KMS-11 (cell line): Measurements from ENCODE around the gene POLE.

Experiments used
- H2AFZ ChIP-seq: fragments of 200-600 bp; sonication (generic); 2 replicates; pipeline ENCODE4 v1.6.1; 2016; ENCODE audit warnings: antibody characterized with exemption, mixed run types, low read depth
- H3K27ac ChIP-seq: fragments of 200-600 bp; sonication (generic); 2 replicates; pipeline ENCODE4 v1.6.1; 2016; ENCODE audit warnings: mild to moderate bottlenecking, mixed run types
- H3K27me3 ChIP-seq: fragments of 200-600 bp; sonication (generic); 2 replicates; pipeline ENCODE4 v1.6.1; 2017; ENCODE audit warnings: mild to moderate bottlenecking, low read depth, mixed run types, moderate library complexity; ENCODE audit not compliant: insufficient read depth
- H3K36me3 ChIP-seq: fragments of 200-600 bp; sonication (generic); 2 replicates; pipeline ENCODE4 v1.6.1; 2017; ENCODE audit warnings: mild to moderate bottlenecking, mixed run types; ENCODE audit not compliant: insufficient read depth
- H3K4me1 ChIP-seq: fragments of 200-600 bp; sonication (generic); 2 replicates; pipeline ENCODE4 v1.6.1; 2016; ENCODE audit warnings: mild to moderate bottlenecking, low read depth, mixed run types; ENCODE audit not compliant: poor library complexity, severe bottlenecking
- H3K4me2 ChIP-seq: fragments of 200-600 bp; sonication (generic); 2 replicates; pipeline ENCODE4 v1.7.0; 2016; ENCODE audit warnings: mild to moderate bottlenecking, mixed run types
- H3K4me3 ChIP-seq: fragments of 200-600 bp; sonication (generic); IDR thresholded peaks from 2 replicates; pipeline ENCODE4 v1.6.1; 2017; ENCODE audit warnings: low read depth, low read length, mixed read lengths; ENCODE audit not compliant: insufficient read depth
- H3K79me2 ChIP-seq: fragments of 200-600 bp; sonication (generic); 2 replicates; pipeline ENCODE4 v1.6.1; 2016; ENCODE audit warnings: low read depth, mixed run types; ENCODE audit not compliant: insufficient read depth
- H3K9ac ChIP-seq: fragments of 200-600 bp; sonication (generic); 2 replicates; pipeline ENCODE4 v1.6.1; 2016; ENCODE audit warnings: mild to moderate bottlenecking, mixed run types
- H4K20me1 ChIP-seq: fragments of 200-600 bp; sonication (generic); 2 replicates; pipeline ENCODE4 v1.6.1; 2016; ENCODE audit warnings: mild to moderate bottlenecking, mixed run types; ENCODE audit not compliant: insufficient read depth
- CTCF ChIP-seq: fragments of 200-600 bp; sonication (generic); conservative IDR thresholded peaks from 2 replicates; pipeline ENCODE4 v1.6.1; 2017; ENCODE audit warnings: low read depth, mild to moderate bottlenecking, antibody characterized with exemption, low read length, moderate library complexity, mixed read lengths

The POLE gene

GRCh38 chr12:132587781-132588180, 99.4 kb downstream of the POLE start:
- Histone ChIP-seq H3K27me3 (peaks cover under 1% of the 10 kb centered on the region; the same call in 1 of the 2 replicates), H3K36me3 (no peaks in the 10 kb centered on the region), H3K4me1 (no peaks in the 10 kb centered on the region), H3K27ac (no peak overlapping the region), H3K79me2 (no peaks in the 10 kb centered on the region), H4K20me1 (no peaks in the 10 kb centered on the region), H3K4me3 (no peak overlapping the region), H3K9ac (no peak overlapping the region), H2AFZ (no peak overlapping the region), H3K4me2 (no peak overlapping the region)
- TF ChIP-seq CTCF = no peak

GRCh38 chr12:132586929-132587328, 100.2 kb downstream of the POLE start:
- H3K79me2 ChIP-seq = no peaks in the 10 kb centered on the region
- no peaks in the 10 kb centered on the region for H3K4me1 ChIP-seq
- no peak overlapping the region for H3K4me3 ChIP-seq
- H3K4me2 ChIP-seq = no peak overlapping the region
- H3K27ac ChIP-seq = no peak overlapping the region
- no peaks in the 10 kb centered on the region for H4K20me1 ChIP-seq
- H3K27me3 ChIP-seq = no peaks in the 10 kb centered on the region
- no peaks in the 10 kb centered on the region for H3K36me3 ChIP-seq
- no peak overlapping the region for H3K9ac ChIP-seq
- no peak overlapping the region for H2AFZ ChIP-seq
- no peak for TF ChIP-seq CTCF

GRCh38 chr12:132585177-132585576, 102.0 kb downstream of the POLE start:
- H3K9ac ChIP-seq = no peak overlapping the region
- TF ChIP-seq CTCF = no peak
- H4K20me1 ChIP-seq = no peaks in the 10 kb centered on the region
- H3K4me3 ChIP-seq = no peak overlapping the region
- H3K36me3 ChIP-seq = no peaks in the 10 kb centered on the region
- no peak overlapping the region for H3K4me2 ChIP-seq
- no peak overlapping the region for H3K27ac ChIP-seq
- H3K4me1 ChIP-seq = no peaks in the 10 kb centered on the region
- H3K27me3 ChIP-seq = no peaks in the 10 kb centered on the region
- H3K79me2 ChIP-seq = no peaks in the 10 kb centered on the region
- H2AFZ ChIP-seq = no peak overlapping the region

GRCh38 chr12:132584429-132584828, 102.7 kb downstream of the POLE start:
- H3K4me1 ChIP-seq = no peaks in the 10 kb centered on the region
- no peaks in the 10 kb centered on the region for H3K79me2 ChIP-seq
- H3K4me2 ChIP-seq = no peak overlapping the region
- no peak overlapping the region for H2AFZ ChIP-seq
- H3K27ac ChIP-seq = no peak overlapping the region
- H3K4me3 ChIP-seq = no peak overlapping the region
- no peaks in the 10 kb centered on the region for H4K20me1 ChIP-seq
- no peak for TF ChIP-seq CTCF
- H3K9ac ChIP-seq = no peak overlapping the region
- no peaks in the 10 kb centered on the region for H3K36me3 ChIP-seq
- no peaks in the 10 kb centered on the region for H3K27me3 ChIP-seq

- Histone ChIP-seq H3K36me3 (no peaks in the 10 kb centered on the region), H2AFZ (no peak overlapping the region), H3K79me2 (no peaks in the 10 kb centered on the region), H3K9ac (no peak overlapping the region), H3K4me2 (no peak overlapping the region), H4K20me1 (no peaks in the 10 kb centered on the region), H3K4me3 (no peak overlapping the region), H3K27ac (no peak overlapping the region), H3K4me1 (no peaks in the 10 kb centered on the region), H3K27me3 (no peaks in the 10 kb centered on the region)
- TF ChIP-seq CTCF = no peak
Measured at GRCh38 chr12:132583736-132584135, 103.4 kb downstream of the POLE start.
